K562 (cell line): ENCODE data around the gene ARHGAP25. TPM values are rescaled to one million over a fixed set of nuclear protein-coding genes. Genes with fewer than 3 reads are reported as not detected.

ENCODE experiments used
- CREB3 ChIP-seq: fragments of 450-650 bp; conservative IDR thresholded peaks from 2 replicates; pipeline ENCODE4 v1.6.1; 2016; ENCODE audit warnings: missing genetic modification characterization, low read depth, mild to moderate bottlenecking, missing compliant biosample characterization, moderate library complexity
- JUN ChIP-seq, 2 experiments: sonication (generic) in 1 of 2; formaldehyde crosslinking in 1 of 2; IDR thresholded peaks; 2 replicates each; pipeline versions ENCODE4 v1.6.1 to v1.8.0; 2012 to 2022; ENCODE audit warnings: borderline replicate concordance in 2 of 2, mild to moderate bottlenecking in 2 of 2, improper control_type of control experiment in 1 of 2, low read depth in 1 of 2, low read length in 1 of 2, missing genetic modification reagents in 1 of 2
- MEF2D ChIP-seq: conservative IDR thresholded peaks from 2 replicates; pipeline ENCODE4 v1.6.1; 2016; ENCODE audit warnings: low read depth, missing genetic modification characterization, missing compliant biosample characterization
- RHOXF2B ChIP-seq: fragments of 250-450 bp; sonication (Bioruptor Pico); conservative IDR thresholded peaks from 2 replicates; pipeline ENCODE4 v1.5.1; 2021
- ZNF695 ChIP-seq: fragments of 450-650 bp; formaldehyde crosslinking; IDR thresholded peaks from 2 replicates; pipeline ENCODE4 v1.4.0; 2020; ENCODE audit warnings: mild to moderate bottlenecking, moderate library complexity
- polyA plus RNA-seq, 8 experiments: library from polyadenylated mRNA; depleted of rRNA in 4 of 8; stranded (reverse) in 5 of 8; unstranded in 3 of 8; fragments of >200 nt; fragmentation: Nextera tagmentation in 2 of 8; fragmentation: Illumina TruSeq in 1 of 8; extraction: Ambion mirVana in 2 of 8; extraction: Trizol in 1 of 8; gene quantifications; 2 replicates each; pipeline versions ENCODE4 v1.2.1 to v1.2.3, GENCODE V29; 2011 to 2014; ENCODE audit warnings: inconsistent platforms in 1 of 8, missing spikeins in 1 of 8
- total RNA-seq, 7 experiments: library from RNA; depleted of rRNA in 6 of 7; stranded (reverse); fragments of >200 nt in 6 of 7; fragmentation: Illumina TruSeq in 2 of 7; extraction: Trizol in 2 of 7; gene quantifications; 2 replicates each; pipeline versions ENCODE4 v1.2.1 to v1.2.3, GENCODE V29; 2011 to 2021; ENCODE audit warnings: low replicate concordance in 1 of 7
- TF ChIP-seq, protein P1 (sequence below): fragments of 450-650 bp; IDR thresholded peaks from 2 replicates; pipeline ENCODE4 v1.6.1; 2017; ENCODE audit warnings: antibody characterized with exemption, mild to moderate bottlenecking

The ARHGAP25 gene
- total and polyA plus RNA-seq, 9 of the 15 experiments (the other 6 are each of a cell fraction or from before 2014, with no cell fraction given), result 4.9 to 14.8 (median 10.7) TPM

DNA sequence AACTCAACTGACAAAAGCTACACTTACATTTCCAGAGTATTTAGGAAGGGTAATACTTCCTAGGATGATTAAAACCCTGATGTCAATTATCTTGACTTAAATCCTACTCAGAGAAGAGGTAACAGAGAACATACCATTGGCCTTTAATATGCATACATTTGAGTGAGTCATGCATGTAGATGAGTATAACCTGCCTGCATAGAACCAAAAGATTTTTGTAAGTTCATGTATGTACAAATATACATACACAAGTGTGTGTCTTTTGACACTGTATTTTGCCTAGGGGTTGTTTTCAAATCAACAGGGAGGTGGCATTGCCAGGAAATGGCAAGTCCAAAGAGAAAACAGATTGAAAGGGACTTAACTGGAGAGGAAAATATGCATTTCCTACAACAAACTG is 130.5 kb downstream of the ARHGAP25 start (continued):
- no peak for TF ChIP-seq ZNF695 (CRISPR knock-in tag)
- TF ChIP-seq MEF2D, result no peak
- TF ChIP-seq JUN (IDR thresholded peaks at IDR 0.05; ENCODE audit: borderline replicate concordance, low read depth, low read length), result no peak
- TF ChIP-seq JUN (CRISPR knock-in tag; IDR thresholded peaks at IDR 0.05; ENCODE audit: borderline replicate concordance), result no peak
- TF ChIP-seq, protein P1, sequence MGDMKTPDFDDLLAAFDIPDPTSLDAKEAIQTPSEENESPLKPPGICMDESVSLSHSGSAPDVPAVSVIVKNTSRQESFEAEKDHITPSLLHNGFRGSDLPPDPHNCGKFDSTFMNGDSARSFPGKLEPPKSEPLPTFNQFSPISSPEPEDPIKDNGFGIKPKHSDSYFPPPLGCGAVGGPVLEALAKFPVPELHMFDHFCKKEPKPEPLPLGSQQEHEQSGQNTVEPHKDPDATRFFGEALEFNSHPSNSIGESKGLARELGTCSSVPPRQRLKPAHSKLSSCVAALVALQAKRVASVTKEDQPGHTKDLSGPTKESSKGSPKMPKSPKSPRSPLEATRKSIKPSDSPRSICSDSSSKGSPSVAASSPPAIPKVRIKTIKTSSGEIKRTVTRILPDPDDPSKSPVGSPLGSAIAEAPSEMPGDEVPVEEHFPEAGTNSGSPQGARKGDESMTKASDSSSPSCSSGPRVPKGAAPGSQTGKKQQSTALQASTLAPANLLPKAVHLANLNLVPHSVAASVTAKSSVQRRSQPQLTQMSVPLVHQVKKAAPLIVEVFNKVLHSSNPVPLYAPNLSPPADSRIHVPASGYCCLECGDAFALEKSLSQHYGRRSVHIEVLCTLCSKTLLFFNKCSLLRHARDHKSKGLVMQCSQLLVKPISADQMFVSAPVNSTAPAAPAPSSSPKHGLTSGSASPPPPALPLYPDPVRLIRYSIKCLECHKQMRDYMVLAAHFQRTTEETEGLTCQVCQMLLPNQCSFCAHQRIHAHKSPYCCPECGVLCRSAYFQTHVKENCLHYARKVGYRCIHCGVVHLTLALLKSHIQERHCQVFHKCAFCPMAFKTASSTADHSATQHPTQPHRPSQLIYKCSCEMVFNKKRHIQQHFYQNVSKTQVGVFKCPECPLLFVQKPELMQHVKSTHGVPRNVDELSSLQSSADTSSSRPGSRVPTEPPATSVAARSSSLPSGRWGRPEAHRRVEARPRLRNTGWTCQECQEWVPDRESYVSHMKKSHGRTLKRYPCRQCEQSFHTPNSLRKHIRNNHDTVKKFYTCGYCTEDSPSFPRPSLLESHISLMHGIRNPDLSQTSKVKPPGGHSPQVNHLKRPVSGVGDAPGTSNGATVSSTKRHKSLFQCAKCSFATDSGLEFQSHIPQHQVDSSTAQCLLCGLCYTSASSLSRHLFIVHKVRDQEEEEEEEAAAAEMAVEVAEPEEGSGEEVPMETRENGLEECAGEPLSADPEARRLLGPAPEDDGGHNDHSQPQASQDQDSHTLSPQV, result no peak
- TF ChIP-seq CREB3 (tag), result no peak
- TF ChIP-seq RHOXF2B (CRISPR knock-in tag), result no peak
